ENCODE results near the gene SCGN. TPM values are rescaled to one million over a fixed set of nuclear protein-coding genes. Genes with fewer than 3 reads are reported as not detected.

The SCGN gene
- total RNA-seq, 4 donors from 2014 or later: not detected

GRCh38 chr6:25710287-25710686, 58.3 kb downstream of the SCGN start:
- WGBS, 2 donors: 53 to 88% methylated on average over 13 to 14 of the region's 14 CpGs
- DNase-seq: no peak
- no peaks in the 10 kb centered on the region for H3K4me1 ChIP-seq
- no peaks in the 10 kb centered on the region for H3K9me3 ChIP-seq
- no peak overlapping the region for H3K27ac ChIP-seq
- H3K36me3 ChIP-seq: no peaks in the 10 kb centered on the region
- H3K4me3 ChIP-seq: no peak overlapping the region
- H3K27me3 ChIP-seq: no peaks in the 10 kb centered on the region
- TF ChIP-seq, protein P1, sequence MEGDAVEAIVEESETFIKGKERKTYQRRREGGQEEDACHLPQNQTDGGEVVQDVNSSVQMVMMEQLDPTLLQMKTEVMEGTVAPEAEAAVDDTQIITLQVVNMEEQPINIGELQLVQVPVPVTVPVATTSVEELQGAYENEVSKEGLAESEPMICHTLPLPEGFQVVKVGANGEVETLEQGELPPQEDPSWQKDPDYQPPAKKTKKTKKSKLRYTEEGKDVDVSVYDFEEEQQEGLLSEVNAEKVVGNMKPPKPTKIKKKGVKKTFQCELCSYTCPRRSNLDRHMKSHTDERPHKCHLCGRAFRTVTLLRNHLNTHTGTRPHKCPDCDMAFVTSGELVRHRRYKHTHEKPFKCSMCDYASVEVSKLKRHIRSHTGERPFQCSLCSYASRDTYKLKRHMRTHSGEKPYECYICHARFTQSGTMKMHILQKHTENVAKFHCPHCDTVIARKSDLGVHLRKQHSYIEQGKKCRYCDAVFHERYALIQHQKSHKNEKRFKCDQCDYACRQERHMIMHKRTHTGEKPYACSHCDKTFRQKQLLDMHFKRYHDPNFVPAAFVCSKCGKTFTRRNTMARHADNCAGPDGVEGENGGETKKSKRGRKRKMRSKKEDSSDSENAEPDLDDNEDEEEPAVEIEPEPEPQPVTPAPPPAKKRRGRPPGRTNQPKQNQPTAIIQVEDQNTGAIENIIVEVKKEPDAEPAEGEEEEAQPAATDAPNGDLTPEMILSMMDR (IDR thresholded peaks at IDR 0.05): no peak
- no peak for TF ChIP-seq POLR2A (IDR thresholded peaks at IDR 0.05)
- intact Hi-C loops (cut with DNase I): no loop called here

DNA sequence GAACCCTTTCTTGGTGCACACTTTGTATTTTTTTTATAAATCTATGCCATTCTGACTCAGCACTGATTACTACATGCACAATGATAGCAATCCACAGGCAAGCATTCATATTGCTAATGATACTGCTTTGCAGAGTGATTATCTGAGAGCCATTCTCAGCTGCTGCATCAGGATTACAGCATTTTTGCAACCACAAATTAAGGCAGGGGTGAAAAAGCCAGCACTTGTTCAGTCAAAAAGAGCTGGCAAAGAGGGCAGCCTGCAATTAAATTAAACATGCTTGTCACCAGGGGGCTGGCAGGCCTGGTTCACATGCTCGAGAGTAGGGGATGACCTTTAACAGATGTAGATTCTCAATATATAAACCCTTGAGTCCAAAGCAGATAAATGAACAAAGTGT, 61.8 kb downstream of the SCGN start:
- H3K4me3 ChIP-seq: no peak overlapping the region
- 33 to 64% methylated on average over 1 of the region's 1 CpG for WGBS, 2 donors
- H3K27ac ChIP-seq: no peak overlapping the region
- no peaks in the 10 kb centered on the region for H3K27me3 ChIP-seq
- intact Hi-C loops (cut with DNase I): no loop called here
- H3K36me3 ChIP-seq: no peaks in the 10 kb centered on the region
- no peak for TF ChIP-seq POLR2A (IDR thresholded peaks at IDR 0.05)
- TF ChIP-seq, protein P1 (IDR thresholded peaks at IDR 0.05): no peak
- H3K9me3 ChIP-seq: no peaks in the 10 kb centered on the region
- no peak for DNase-seq
- H3K4me1 ChIP-seq: no peaks in the 10 kb centered on the region

DNA sequence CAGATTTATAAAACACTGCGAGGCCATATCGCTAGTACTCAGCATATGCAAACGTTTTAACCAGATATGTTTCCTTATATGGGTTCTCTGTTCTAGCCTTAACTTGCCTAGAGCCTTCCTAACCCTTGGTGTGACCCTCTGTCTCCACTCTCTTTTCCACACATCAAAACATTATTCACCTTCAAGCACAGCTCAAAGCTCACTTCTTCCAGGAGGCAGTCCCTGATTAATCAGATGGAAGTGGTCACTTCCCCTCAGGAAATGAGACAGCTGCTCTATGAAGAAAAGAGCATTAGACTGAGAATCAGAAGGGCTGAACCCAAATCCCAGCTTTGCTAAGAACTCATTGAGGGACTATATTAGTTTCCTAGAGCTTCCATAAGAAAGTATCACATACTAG, 62.8 kb downstream of the SCGN start:
- WGBS, 2 donors: 43 to 44% methylated on average over 3 of the region's 3 CpGs
- DNase-seq: no peak
- H3K36me3 ChIP-seq: no peaks in the 10 kb centered on the region
- TF ChIP-seq, protein P1 (IDR thresholded peaks at IDR 0.05): no peak
- TF ChIP-seq POLR2A (IDR thresholded peaks at IDR 0.05): no peak
- no peaks in the 10 kb centered on the region for H3K9me3 ChIP-seq
- no peaks in the 10 kb centered on the region for H3K27me3 ChIP-seq
- no peak overlapping the region for H3K4me3 ChIP-seq
- H3K4me1 ChIP-seq: no peaks in the 10 kb centered on the region
- no peak overlapping the region for H3K27ac ChIP-seq
- intact Hi-C loops (cut with DNase I): no loop called here

DNA sequence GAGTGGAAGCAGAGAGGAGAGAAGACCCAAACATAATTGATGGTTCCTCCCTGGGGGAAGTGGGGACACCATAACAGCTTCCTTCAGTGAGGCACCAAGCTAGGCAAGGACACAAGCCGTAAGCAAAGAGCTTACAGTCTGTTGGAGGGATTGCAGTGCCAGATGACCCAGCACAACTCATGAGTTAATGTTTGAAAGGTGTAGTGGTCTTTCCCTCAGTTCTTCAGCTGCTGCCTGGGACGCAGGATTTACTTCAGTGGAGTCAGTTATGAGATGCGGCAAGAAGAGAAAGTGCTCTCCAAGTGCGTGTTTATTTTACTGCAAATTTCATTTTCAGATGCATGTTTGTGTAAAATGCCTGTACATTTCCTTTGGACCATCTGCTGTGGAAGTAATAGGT, 63.8 kb downstream of the SCGN start:
- Histone ChIP-seq H3K4me3 (no peak overlapping the region), H3K9me3 (no peaks in the 10 kb centered on the region), H3K36me3 (no peaks in the 10 kb centered on the region), H3K27ac (no peak overlapping the region), H3K4me1 (no peaks in the 10 kb centered on the region), H3K27me3 (peaks cover 0 to 6% (median 0%) of the 10 kb centered on the region in 4 donors)
- no peak for DNase-seq
- TF ChIP-seq POLR2A (IDR thresholded peaks at IDR 0.05): no peak
- TF ChIP-seq, protein P1 (IDR thresholded peaks at IDR 0.05): no peak
- intact Hi-C loops (cut with DNase I): no loop called here
- WGBS, 2 donors: 66 to 80% methylated on average over 4 of the region's 4 CpGs

GRCh38 chr6:25717866-25718740, 66.1 kb downstream of the SCGN start:
- Histone ChIP-seq H3K9me3 (no peaks in the 10 kb centered on the region), H3K4me3 (no peak overlapping the region), H3K27me3 (peaks cover 0 to 6% (median 0%) of the 10 kb centered on the region in 4 donors), H3K27ac (no peak overlapping the region), H3K4me1 (no peaks in the 10 kb centered on the region), H3K36me3 (no peaks in the 10 kb centered on the region)
- WGBS, 2 donors: 45 to 58% methylated on average over 6 of the region's 6 CpGs
- intact Hi-C loops (cut with DNase I): no loop called here
- TF ChIP-seq, protein P1 (IDR thresholded peaks at IDR 0.05): peak in 5 of 6 experiments; percentile 20 to 59 (median 43)
- no peak for TF ChIP-seq POLR2A (IDR thresholded peaks at IDR 0.05)
- no peak for DNase-seq

All from esophagus squamous epithelium (tissue), 5 donors.